GM19035 (cell line): ENCODE data around the gene DCLK1.

Experiments
- ATAC-seq: cut with Tn5 transposase; IDR thresholded peaks from one replicate; pipeline ENCODE4 v1.9.1; 2021; ENCODE audit not compliant: unreplicated experiment

Gene DCLK1

GRCh38 chr13:35876601-35877000, 254.6 kb downstream of the DCLK1 start:
- ATAC-seq = no peak

DNA sequence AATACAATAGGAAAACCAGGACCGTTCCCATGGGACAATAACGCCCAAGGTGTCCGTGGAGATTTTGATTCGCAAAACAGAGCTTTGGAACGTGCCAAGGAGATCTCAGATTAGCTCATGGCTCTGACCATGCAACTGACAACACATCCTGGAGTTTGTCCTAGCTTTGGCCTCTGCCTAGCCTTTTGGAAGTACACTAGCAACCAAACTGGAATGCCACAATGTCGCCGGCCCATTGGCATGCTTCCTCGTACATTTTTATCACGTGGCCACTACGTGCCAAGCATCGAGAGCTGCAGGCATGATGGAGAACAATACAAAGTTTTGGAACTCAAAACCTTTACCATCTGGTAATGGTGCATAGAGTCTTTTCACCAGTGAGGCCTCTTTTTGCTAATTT, 256.5 kb downstream of the DCLK1 start:
- no peak for ATAC-seq

- ATAC-seq = no peak
Observed at GRCh38 chr13:35872369-35872768, 258.8 kb downstream of the DCLK1 start.

DNA sequence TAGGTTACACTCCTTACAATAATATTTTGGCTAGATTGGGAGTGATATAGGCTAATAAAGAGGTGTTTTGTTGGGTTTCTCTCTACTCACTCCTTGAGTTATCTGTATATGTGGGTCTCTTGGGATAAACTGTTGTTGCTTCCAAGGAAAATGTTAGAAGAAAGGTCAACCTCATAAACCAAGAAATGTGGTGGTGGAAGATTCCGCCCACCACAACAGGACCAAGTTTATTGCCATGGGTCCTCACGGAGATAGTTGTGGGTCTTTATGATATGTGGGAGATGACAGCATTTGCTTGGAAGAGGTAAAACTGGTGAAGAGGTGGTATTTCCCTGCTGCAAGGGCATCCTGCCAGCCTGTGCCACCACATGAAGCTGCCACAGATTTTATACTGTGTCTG, 259.6 kb downstream of the DCLK1 start:
- no peak for ATAC-seq

DNA sequence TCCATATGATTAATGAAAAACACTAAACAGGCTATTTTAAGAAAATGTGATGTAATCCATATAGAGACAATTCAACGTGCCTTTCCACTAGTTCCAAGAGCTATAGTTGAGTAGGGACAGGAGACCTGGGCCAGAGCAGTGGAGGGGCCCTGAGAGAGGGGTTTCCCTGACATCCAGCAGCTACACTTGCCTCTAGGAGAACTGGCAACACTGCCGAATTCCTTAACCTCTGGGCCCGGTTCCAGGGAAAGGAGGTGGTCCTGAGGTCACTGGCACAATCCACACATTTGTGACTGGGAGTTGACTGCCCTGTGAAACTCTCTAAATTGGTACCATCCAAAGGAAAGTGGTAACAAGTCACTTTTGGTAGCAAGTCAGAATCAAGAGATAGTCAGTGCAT, 264.4 kb downstream of the DCLK1 start:
- no peak for ATAC-seq

DNA sequence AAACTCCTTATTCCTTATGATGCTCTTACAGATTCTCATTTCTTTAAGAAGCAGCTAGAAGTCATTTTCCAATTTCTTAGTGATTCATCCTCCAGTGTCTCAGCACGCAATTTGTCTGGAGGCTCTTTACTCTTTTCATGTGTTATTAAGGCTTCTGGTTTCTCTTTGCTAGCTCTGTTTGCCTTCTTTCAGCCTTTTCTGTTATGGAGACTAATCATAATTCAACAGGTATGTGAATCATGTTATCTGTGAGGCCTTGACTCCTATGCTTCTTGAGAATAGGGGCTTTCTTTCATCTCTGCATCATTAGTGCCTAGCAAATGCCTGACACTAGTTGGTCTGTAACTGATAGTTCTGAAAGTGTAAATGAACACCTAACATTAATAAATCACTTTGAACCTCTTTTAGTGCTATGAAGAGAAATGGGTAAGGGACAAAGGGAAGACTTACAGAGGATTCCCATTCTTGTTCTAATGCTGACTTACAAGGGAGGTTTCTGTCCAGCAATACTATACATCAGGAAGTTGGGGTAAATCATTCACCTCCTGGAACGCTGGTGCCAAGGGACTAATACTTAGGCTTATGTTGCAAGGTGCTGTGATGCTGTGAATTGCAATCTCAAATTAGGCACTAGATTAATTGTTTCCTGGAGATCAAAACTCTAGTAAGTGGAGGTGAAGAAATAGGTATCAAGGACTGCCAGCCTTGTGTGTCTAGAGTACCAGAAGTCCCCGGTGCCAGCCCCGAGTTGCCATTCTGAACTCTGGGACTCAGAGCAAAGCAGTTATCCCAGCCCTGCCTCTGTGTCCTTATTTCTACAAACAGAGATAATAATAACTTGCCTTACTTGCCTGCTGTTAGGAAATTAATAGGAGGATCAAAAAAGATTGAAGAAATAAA, 265.6 kb downstream of the DCLK1 start:
- ATAC-seq = no peak

- ATAC-seq = no peak
Observed at GRCh38 chr13:35860661-35861060, 270.5 kb downstream of the DCLK1 start.

GRCh38 chr13:35859981-35860380, 271.2 kb downstream of the DCLK1 start:
- no peak for ATAC-seq

DNA sequence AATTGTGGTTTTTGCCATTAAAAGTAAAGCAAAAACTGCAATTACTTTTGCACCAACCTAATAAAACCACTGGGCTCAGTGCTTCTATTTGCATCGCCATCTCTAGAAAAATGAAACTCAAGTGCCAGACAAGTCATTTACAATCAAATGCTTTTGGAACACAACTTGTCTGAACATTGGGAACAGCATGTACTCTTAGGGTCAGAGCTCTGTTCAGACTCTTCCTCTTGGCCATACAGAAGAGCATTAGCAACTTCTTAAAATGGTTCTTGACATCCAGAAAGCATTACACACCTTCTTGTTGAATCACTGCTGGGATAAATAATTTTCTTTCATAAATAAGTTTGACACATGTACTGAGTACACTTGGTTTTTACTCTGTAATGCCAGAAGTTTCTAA, 272.5 kb downstream of the DCLK1 start:
- no peak for ATAC-seq

DNA sequence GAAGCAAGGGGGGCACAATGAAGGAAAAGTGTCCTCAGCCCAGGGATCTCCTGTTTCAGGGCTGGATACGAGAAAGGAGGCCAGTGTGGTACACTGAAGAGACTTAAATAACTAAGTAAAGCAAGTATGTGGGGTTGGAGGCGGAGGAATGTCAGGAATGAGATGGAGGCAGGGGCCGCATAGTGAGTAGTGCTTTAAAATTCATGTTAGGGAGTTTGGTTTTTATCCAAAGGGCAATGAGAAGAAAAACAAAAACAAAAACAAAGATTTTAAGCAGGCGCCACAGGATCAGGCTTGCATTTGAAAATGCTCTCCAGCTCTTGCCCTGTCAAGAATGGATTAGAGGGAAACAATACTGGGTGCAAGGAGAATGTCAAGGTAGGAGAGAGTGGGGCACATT, 273.4 kb downstream of the DCLK1 start:
- ATAC-seq = no peak

DNA sequence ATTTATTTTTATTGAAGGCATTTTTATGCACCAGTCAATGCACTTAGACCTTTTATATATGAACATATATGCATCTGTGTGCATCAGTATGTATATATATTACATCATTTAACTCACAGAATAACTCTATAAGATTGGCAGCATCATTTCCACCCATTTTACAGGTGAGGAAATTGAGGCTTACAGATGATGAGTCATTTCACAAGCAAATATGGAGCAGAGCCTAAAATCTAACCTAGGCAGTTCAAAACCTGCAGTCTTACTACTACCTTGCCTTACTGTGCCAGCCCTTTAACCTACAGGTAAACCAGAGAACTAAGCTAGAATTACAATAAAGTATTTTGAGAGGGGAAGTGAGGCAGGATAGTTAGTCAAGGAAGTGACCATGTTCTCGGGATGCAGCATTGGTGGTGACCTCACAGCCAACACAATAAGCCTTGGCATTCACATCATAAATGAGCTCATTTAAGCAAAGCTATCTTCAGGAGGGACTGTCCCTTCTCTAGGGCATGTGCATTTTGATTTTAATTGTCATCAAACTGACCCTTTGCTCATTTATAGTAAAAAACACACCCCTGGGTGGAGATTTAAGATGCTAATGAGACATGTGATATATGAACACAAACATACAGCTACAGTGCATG, 274.3 kb downstream of the DCLK1 start:
- ATAC-seq = no peak

GRCh38 chr13:35856084-35856483, 275.1 kb downstream of the DCLK1 start:
- no peak for ATAC-seq

GRCh38 chr13:35855531-35856019, 275.6 kb downstream of the DCLK1 start:
- ATAC-seq = no peak

DNA sequence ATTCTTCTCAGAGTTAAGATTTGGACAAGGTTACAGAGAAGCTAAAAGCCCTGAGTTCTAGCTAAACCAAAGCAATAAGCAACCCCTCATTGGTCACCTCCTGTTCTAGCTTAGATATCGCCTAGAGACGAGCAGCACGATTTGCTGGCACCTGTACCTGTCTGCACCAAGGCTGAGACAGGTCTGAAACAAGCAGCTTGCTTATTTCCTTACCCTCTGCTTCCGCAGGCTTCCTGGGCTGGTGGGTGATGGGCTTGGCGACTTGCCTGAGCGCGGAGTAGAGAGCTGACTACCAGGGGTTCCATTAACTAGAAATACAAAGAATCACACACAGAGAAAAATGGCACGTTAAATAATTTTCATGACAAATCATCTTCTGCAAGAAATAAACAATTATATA, 276.9 kb downstream of the DCLK1 start:
- no peak for ATAC-seq

DNA sequence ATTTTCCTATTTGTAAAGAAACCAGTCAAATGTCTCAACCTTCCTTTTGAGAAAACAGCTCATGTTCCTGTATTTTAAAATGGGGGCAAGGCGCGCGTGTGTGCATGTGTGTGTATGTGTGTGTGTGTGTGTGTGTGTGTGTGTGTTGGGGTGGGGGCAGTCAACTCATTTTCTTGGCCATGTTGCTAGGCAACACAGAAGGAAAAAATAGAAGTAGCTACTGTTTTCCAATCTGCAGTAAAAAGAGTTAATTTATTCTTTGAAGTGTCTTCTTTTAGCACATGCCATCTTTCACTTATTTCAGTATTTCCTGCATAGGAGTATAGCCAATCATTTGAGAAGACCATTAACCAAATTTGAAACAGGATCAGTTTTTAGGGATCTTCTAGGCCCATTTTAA, 279.3 kb downstream of the DCLK1 start:
- no peak for ATAC-seq

DNA sequence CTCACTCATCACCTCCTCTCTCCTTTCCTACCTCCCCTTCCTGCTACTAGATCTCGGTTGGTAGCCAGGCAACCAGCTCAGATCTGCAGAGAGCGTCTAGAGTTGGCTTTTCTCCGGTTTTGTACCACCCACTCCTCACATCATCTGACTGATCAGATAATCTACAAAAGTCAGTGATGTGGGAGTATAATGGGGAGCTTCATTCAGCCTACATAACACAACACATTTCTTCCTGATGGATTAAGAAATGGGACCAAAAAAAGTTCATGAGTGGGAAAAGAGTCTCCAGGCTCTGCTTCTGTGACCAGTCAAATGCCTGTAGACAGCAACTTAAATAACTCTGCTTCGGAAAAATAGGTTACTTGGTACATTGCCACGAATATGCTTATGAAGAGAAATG, 279.8 kb downstream of the DCLK1 start:
- no peak for ATAC-seq

- ATAC-seq = no peak
Observed at GRCh38 chr13:35850569-35850968, 280.6 kb downstream of the DCLK1 start.

DNA sequence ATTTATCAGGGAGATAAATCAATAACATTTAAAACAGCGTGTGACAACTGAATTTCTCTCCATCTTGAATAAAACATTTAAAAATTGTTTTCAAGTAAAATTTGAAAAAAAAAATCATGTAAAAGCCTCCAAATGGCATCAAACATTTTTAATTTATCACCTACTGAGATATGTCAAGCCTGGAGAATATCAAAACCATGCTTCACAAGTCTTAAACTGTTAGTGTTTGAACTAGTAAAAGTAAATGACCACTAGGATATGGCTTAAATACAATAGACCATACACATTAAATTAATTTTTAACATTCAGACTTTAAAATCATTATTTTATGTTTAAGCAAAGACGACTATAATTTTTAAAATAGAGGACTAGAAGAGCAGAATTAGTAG, 281.9 kb downstream of the DCLK1 start:
- no peak for ATAC-seq

DNA sequence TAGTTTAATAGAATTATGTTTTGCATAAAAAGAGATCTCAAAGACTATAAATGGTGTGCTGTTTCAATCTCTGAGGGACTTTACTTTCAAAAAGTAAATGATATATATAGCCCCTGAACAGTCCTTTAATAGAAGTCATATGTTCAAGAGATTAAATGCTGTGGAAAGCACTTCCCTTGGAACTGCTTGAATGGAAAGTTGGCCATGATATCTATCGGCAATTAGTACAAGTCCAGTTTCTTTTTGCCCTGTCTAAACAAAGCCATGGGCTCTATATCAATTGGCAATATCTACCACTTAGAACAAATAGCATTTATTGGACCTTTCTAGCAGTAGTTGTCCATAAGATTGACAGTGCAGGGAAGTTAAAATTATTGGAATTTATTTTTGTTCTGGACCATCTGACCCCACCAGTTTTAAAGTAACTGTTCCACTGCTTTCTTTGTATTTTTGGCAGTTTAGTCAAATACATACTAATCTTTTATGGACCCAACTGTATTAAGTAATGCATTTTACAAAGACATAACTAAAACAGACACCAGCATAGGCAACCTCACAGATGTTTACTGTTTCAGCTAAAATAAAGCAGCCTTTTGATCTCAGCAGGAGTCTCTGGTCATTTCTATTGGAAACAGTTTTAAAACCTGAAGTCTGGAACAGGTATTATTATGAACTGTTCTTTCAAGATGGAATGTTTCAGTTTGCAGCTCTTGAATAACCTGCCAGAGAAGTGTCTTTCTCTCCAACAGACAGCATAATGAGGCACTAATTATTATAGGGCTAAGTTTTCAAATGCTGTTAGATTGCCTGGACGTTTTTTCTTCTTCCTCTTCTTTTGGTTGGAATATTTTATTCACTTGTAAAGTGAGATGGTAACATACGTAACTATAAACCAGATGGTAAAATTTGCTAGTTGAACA, 282.6 kb downstream of the DCLK1 start:
- ATAC-seq = no peak

DNA sequence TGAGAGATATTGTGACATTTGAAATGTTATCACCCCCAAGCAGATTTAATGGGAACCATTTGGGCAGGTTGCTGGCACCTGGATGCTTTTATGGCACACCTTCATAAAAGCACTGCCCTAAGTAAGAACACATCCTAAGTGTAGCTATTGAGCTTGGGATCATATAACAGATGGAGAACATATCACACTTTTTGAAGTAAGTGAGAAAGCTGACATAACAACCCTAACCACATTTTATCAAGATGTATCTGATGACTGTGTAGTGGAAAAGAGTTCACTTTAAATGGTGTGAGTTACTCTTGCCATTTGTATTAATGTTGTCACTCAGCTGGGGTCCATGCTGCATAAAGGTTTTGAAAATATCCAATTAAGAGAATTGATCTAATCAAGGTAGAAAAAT, 287.9 kb downstream of the DCLK1 start:
- no peak for ATAC-seq

GRCh38 chr13:35841060-35841521, 290.1 kb downstream of the DCLK1 start:
- no peak for ATAC-seq
